Suprapubic skin (tissue), 4 donors: ENCODE data around the gene PIK3CA. TPM values are rescaled to one million over a fixed set of nuclear protein-coding genes. Genes with fewer than 3 reads are reported as not detected.

Source experiments
- DNase-seq, 2 donors: peaks; one replicate each; pipeline ENCODE4 v3.0.0-alpha.2; 2019; ENCODE audit warnings: low spot score in 2 of 2
- H3K27ac ChIP-seq: fragments of 200-600 bp; sonication (generic); one replicate; pipeline ENCODE4 v1.5.1; 2019
- H3K27me3 ChIP-seq: fragments of 200-600 bp; sonication (generic); one replicate; pipeline ENCODE4 v1.5.1; 2019
- H3K36me3 ChIP-seq: fragments of 200-600 bp; sonication (generic); one replicate; pipeline ENCODE4 v1.5.1; 2019
- H3K4me1 ChIP-seq: fragments of 200-600 bp; sonication (generic); one replicate; pipeline ENCODE4 v1.5.1; 2019
- H3K4me3 ChIP-seq: fragments of 200-600 bp; sonication (generic); one replicate; pipeline ENCODE4 v1.5.1; 2019; ENCODE audit warnings: mild to moderate bottlenecking
- H3K9me3 ChIP-seq: fragments of 200-600 bp; sonication (generic); one replicate; pipeline ENCODE4 v1.5.1; 2019
- CTCF ChIP-seq, 2 donors: fragments of 200-600 bp in 1 of 2; fragments of 450-650 bp in 1 of 2; sonication (generic) in 1 of 2; IDR thresholded peaks; one replicate each; pipeline ENCODE4 v1.5.1; 2016 to 2019; ENCODE audit warnings: antibody characterized with exemption in 2 of 2, mild to moderate bottlenecking in 1 of 2, moderate library complexity in 1 of 2
- EP300 ChIP-seq: sonication (generic); formaldehyde crosslinking; IDR thresholded peaks from one replicate; pipeline ENCODE4 v1.6.1; 2017; ENCODE audit warnings: antibody characterized with exemption
- POLR2A ChIP-seq, 2 donors: fragments of 450-650 bp; IDR thresholded peaks; one replicate each; pipeline ENCODE4 v1.6.1; 2017; ENCODE audit warnings: antibody characterized with exemption in 2 of 2, mild to moderate bottlenecking in 2 of 2, moderate library complexity in 2 of 2
- POLR2AphosphoS5 ChIP-seq, 3 donors: sonication (generic); formaldehyde crosslinking; IDR thresholded peaks; one replicate each; pipeline ENCODE4 v1.6.1; 2017; ENCODE audit warnings: antibody characterized with exemption in 3 of 3
- WGBS: methylation state at CpG from one replicate; pipeline ENCODE4 v1.1.5; 2018; 5-methylcytosine and 5-hydroxymethylcytosine counted together
- total RNA-seq, 4 donors: library from RNA; depleted of rRNA; stranded (reverse); fragments of >200 nt; gene quantifications; one replicate each; pipeline ENCODE4 v1.1.0, GENCODE V29; 2016

The PIK3CA gene
- total RNA-seq, 4 donors from 2014 or later: 14.8 to 26.6 (median 18.6) TPM

GRCh38 chr3:179141890-179142289 is 6.3 kb upstream of the PIK3CA start:
- Histone ChIP-seq H3K9me3 (no peaks in the 10 kb centered on the region), H3K4me1 (peaks cover 5% of the 10 kb centered on the region), H3K4me3 (no peak overlapping the region), H3K27ac (no peak overlapping the region), H3K27me3 (peaks cover 4% of the 10 kb centered on the region), H3K36me3 (no peaks in the 10 kb centered on the region)
- TF ChIP-seq POLR2A (IDR thresholded peaks at IDR 0.05) (no peak), CTCF (IDR thresholded peaks at IDR 0.05) (no peak), POLR2AphosphoS5 (IDR thresholded peaks at IDR 0.05) (no peak), EP300 (no peak)
- no peak for DNase-seq
- 73% methylated on average over 4 of the region's 4 CpGs for WGBS

GRCh38 chr3:179146911-179147513 is 1.1 kb upstream of the PIK3CA start:
- no peaks in the 10 kb centered on the region for H3K27me3 ChIP-seq
- peak overlapping the region; percentile 99 for H3K4me3 ChIP-seq
- H3K36me3 ChIP-seq: no peaks in the 10 kb centered on the region
- 5% methylated on average over 16 of the region's 16 CpGs for WGBS
- TF ChIP-seq EP300 (no peak), POLR2A (IDR thresholded peaks at IDR 0.05) (no peak), CTCF (IDR thresholded peaks at IDR 0.05) (peak; percentile 55 to 59), POLR2AphosphoS5 (IDR thresholded peaks at IDR 0.05) (no peak)
- peak overlapping the region; percentile 100 for H3K27ac ChIP-seq
- no peak for DNase-seq
- H3K4me1 ChIP-seq: peaks cover 28% of the 10 kb centered on the region
- no peaks in the 10 kb centered on the region for H3K9me3 ChIP-seq

GRCh38 chr3:179147514-179147872 is 664 bp upstream of the PIK3CA start:
- peak overlapping the region; percentile 99 for H3K4me3 ChIP-seq
- H3K27me3 ChIP-seq: no peaks in the 10 kb centered on the region
- DNase-seq: no peak
- H3K27ac ChIP-seq: peak overlapping the region; percentile 100
- 0% methylated on average over 14 of the region's 14 CpGs for WGBS
- no peaks in the 10 kb centered on the region for H3K36me3 ChIP-seq
- H3K9me3 ChIP-seq: no peaks in the 10 kb centered on the region
- no peak for TF ChIP-seq EP300
- no peak for TF ChIP-seq POLR2A (IDR thresholded peaks at IDR 0.05)
- TF ChIP-seq CTCF (IDR thresholded peaks at IDR 0.05): no peak
- TF ChIP-seq POLR2AphosphoS5 (IDR thresholded peaks at IDR 0.05): no peak
- peaks cover 28% of the 10 kb centered on the region for H3K4me1 ChIP-seq

- DNase-seq: peak in 1 of 2 donors; percentile 79
- Histone ChIP-seq H3K36me3 (no peaks in the 10 kb centered on the region), H3K4me3 (peak overlapping the region; percentile 99), H3K9me3 (no peaks in the 10 kb centered on the region), H3K27ac (peak overlapping the region; percentile 100), H3K27me3 (no peaks in the 10 kb centered on the region), H3K4me1 (peaks cover 28% of the 10 kb centered on the region)
- TF ChIP-seq POLR2AphosphoS5 (IDR thresholded peaks at IDR 0.05) (peak in 2 of 3 donors; percentile 9 to 33), CTCF (IDR thresholded peaks at IDR 0.05) (no peak)
- under 1% methylated on average over 31 of the region's 70 CpGs for WGBS
Observed at GRCh38 chr3:179148616-179149405, 654 bp downstream of the PIK3CA start.

GRCh38 chr3:179149406-179149867 is 1.3 kb downstream of the PIK3CA start:
- Histone ChIP-seq H3K9me3 (no peaks in the 10 kb centered on the region), H3K4me1 (peaks cover 28% of the 10 kb centered on the region), H3K36me3 (no peaks in the 10 kb centered on the region), H3K4me3 (peak overlapping the region; percentile 99), H3K27ac (peak overlapping the region; percentile 100), H3K27me3 (no peaks in the 10 kb centered on the region)
- DNase-seq: no peak
- WGBS: 0% methylated on average over 9 of the region's 9 CpGs
- TF ChIP-seq CTCF (IDR thresholded peaks at IDR 0.05) (no peak), POLR2A (IDR thresholded peaks at IDR 0.05) (no peak), EP300 (no peak), POLR2AphosphoS5 (IDR thresholded peaks at IDR 0.05) (no peak)
